Sigmoid colon (tissue), 4 donors: ENCODE results near the gene ALDH1L2.

Experiments
- CTCF ChIP-seq, 4 experiments: fragments of 450-650 bp in 3 of 4; fragments of 200-600 bp in 1 of 4; IDR thresholded peaks; one replicate each; pipeline ENCODE4 v1.5.1; 2016 to 2019; ENCODE audit warnings: antibody characterized with exemption in 4 of 4, mild to moderate bottlenecking in 3 of 4, moderate library complexity in 2 of 4
- EP300 ChIP-seq, 4 donors: sonication (generic); formaldehyde crosslinking; IDR thresholded peaks; one replicate each; pipeline ENCODE4 v1.6.1; 2017; ENCODE audit warnings: antibody characterized with exemption in 4 of 4

GRCh38 chr12:105078712-105079570, 5.3 kb downstream of the ALDH1L2 start:
- TF ChIP-seq CTCF (IDR thresholded peaks at IDR 0.05), result no peak
- no peak for TF ChIP-seq EP300 (IDR thresholded peaks at IDR 0.05)
